Natural killer cell treated with Interleukin-12 subunit alpha and Interleukin-12 subunit beta and Interleukin-15 and Interleukin-18, amount 100 ng/mL, for 72 hours (primary cell): ENCODE results near the gene YARS2. TPM values are rescaled to one million over a fixed set of nuclear protein-coding genes. Genes with fewer than 3 reads are reported as not detected.

Experiments used
- ATAC-seq, 2 donors: fragments of 150-1000 bp; cut with Tn5 transposase in 1 of 2; sonication (Bioruptor Pico), chemical (Tn5 transposase) in 1 of 2; 2 replicates each; pipeline ENCODE4 v1.10.0; 2021
- DNase-seq: peaks from one replicate; pipeline ENCODE4 v3.0.0; 2022; ENCODE audit warnings: low spot score
- H3K27ac Mint-ChIP-seq, 2 donors: 1 replicate in 1 of 2; 2 replicates in 1 of 2; pipeline ENCODE4 v1.8.0; 2022; ENCODE audit warnings: mixed read lengths in 2 of 2, mild to moderate bottlenecking in 1 of 2, moderate library complexity in 1 of 2
- H3K27me3 Mint-ChIP-seq, 2 donors: 1 replicate in 1 of 2; 2 replicates in 1 of 2; pipeline ENCODE4 v1.8.0; 2022; ENCODE audit warnings: mixed read lengths in 2 of 2
- H3K36me3 Mint-ChIP-seq: one replicate; pipeline ENCODE4 v1.8.0; 2022; ENCODE audit warnings: mixed read lengths
- H3K4me1 Mint-ChIP-seq, 2 donors: 1 replicate in 1 of 2; 2 replicates in 1 of 2; pipeline ENCODE4 v1.8.0; 2022; ENCODE audit warnings: low read depth in 2 of 2, mixed read lengths in 2 of 2, mild to moderate bottlenecking in 1 of 2
- H3K4me3 Mint-ChIP-seq: one replicate; pipeline ENCODE4 v1.8.0; 2022; ENCODE audit warnings: mixed read lengths
- H3K9me3 Mint-ChIP-seq: 2 replicates; pipeline ENCODE4 v1.8.0; 2022; ENCODE audit warnings: mixed read lengths
- total RNA-seq, 2 donors: library from RNA; stranded (reverse); gene quantifications; one replicate each; pipeline ENCODE4 v1.2.3, GENCODE V29; 2022

Gene YARS2
- total RNA-seq, 2 donors from 2014 or later = 21.9 to 23.6 TPM

- Mint-ChIP-seq H3K36me3 (no peaks in the 10 kb centered on the region), H3K27me3 (peaks cover 19 to 35% of the 10 kb centered on the region in 2 donors), H3K27ac (no peak overlapping the region), H3K4me3 (no peak overlapping the region), H3K4me1 (no peaks in the 10 kb centered on the region), H3K9me3 (no peaks in the 10 kb centered on the region)
- DNase-seq = no peak
- ATAC-seq = no peak
These were observed 14.4 kb upstream of the YARS2 start for GRCh38 chr12:32770141-32770540.

GRCh38 chr12:32768518-32768917 lies 12.8 kb upstream of the YARS2 start:
- Mint-ChIP-seq H3K27ac (no peak overlapping the region), H3K4me3 (no peak overlapping the region), H3K36me3 (no peaks in the 10 kb centered on the region), H3K27me3 (peaks cover 16 to 32% of the 10 kb centered on the region in 2 donors), H3K4me1 (no peaks in the 10 kb centered on the region), H3K9me3 (no peaks in the 10 kb centered on the region)
- DNase-seq (no peak), ATAC-seq (no peak)

DNA sequence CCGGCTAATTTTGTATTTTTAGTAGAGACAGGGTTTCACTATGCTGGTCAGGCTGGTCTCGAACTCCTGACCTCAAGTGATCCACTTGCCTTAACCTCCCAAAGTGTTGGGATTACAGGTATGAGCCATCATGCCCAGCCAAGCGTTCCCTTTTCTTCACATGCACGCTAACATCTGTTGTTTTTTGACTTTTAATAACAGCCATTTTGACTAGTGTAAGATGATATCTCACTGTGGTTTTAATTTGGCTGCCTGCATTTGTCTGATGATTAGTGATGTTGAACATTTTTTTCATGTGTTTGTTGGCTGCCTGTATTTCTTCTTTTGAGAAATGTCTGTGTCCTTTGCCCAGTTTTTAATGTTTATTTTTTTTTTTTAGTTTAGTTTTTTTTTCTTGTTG lies 10.2 kb upstream of the YARS2 start:
- Mint-ChIP-seq H3K4me3 (no peak overlapping the region), H3K9me3 (no peaks in the 10 kb centered on the region), H3K27ac (no peak overlapping the region), H3K27me3 (peaks cover 20 to 30% of the 10 kb centered on the region in 2 donors), H3K4me1 (no peaks in the 10 kb centered on the region), H3K36me3 (no peaks in the 10 kb centered on the region)
- no peak for DNase-seq
- ATAC-seq = no peak

GRCh38 chr12:32761716-32762115 lies 6.0 kb upstream of the YARS2 start:
- H3K27ac Mint-ChIP-seq = no peak overlapping the region
- no peak overlapping the region for H3K4me3 Mint-ChIP-seq
- H3K9me3 Mint-ChIP-seq = no peaks in the 10 kb centered on the region
- H3K27me3 Mint-ChIP-seq = peaks cover 11 to 21% of the 10 kb centered on the region in 2 donors
- DNase-seq = no peak
- H3K36me3 Mint-ChIP-seq = no peaks in the 10 kb centered on the region
- H3K4me1 Mint-ChIP-seq = no peaks in the 10 kb centered on the region
- no peak for ATAC-seq

DNA sequence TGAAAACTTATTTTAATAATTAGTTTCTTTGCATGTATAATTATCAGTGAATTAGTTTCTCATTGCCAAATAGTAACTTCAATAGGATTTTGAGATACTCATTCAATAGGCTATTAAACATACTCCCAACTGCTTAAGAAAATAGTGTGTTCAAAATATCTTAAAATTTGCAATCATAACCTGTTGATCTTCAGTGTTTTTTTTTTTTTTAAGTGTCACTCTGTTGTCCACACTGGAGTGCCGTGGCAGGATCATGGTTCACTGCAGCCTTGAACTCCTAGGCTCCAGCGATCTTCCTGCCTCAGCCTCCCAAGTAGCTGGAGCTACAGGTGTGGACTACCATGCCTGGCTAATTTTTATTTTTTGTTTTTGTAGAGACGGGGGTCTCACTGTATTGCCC lies 1.5 kb upstream of the YARS2 start:
- Mint-ChIP-seq H3K27ac (peak overlapping the region in 1 of 2 donors; percentile 90), H3K4me1 (peaks cover 13 to 15% of the 10 kb centered on the region in 2 donors), H3K9me3 (no peaks in the 10 kb centered on the region), H3K4me3 (no peak overlapping the region), H3K27me3 (peaks cover 6 to 15% of the 10 kb centered on the region in 2 donors), H3K36me3 (peaks cover 6% of the 10 kb centered on the region)
- ATAC-seq (no peak), DNase-seq (no peak)

DNA sequence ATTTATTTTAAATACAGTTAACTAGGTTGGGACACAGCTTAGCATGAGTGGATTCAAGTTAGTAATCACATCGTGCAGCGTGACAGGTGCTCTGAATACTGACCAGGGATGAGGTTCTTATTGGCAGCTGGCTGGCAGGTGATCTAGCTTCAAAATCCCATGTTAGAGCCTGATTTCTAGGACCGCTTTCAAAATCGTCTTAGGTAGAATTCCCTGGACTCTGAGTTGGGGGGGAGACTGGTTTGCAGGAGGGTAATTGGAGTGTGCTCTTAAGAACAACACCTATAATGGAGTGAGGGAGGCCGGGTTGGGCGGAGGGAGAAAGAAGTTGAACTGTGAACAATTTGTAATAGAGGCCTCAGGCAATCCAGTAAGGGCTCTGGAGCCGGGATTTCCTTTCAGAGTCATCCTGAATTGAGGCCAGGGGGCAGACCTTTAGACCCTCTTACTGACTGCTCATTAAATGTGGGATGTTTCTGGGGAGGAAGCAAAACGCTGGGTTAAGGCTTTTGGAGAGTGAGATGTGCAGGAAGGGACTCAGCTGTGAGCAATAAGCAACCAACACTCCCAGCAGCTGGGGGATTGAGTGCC lies 874 bp upstream of the YARS2 start:
- no peak for DNase-seq
- Mint-ChIP-seq H3K4me1 (peaks cover 13 to 15% of the 10 kb centered on the region in 2 donors), H3K27me3 (peaks cover 2 to 15% of the 10 kb centered on the region in 2 donors), H3K36me3 (peaks cover 6% of the 10 kb centered on the region), H3K9me3 (no peaks in the 10 kb centered on the region), H3K27ac (peak overlapping the region; percentile 88 to 90), H3K4me3 (peak overlapping the region; percentile 98)
- no peak for ATAC-seq

DNA sequence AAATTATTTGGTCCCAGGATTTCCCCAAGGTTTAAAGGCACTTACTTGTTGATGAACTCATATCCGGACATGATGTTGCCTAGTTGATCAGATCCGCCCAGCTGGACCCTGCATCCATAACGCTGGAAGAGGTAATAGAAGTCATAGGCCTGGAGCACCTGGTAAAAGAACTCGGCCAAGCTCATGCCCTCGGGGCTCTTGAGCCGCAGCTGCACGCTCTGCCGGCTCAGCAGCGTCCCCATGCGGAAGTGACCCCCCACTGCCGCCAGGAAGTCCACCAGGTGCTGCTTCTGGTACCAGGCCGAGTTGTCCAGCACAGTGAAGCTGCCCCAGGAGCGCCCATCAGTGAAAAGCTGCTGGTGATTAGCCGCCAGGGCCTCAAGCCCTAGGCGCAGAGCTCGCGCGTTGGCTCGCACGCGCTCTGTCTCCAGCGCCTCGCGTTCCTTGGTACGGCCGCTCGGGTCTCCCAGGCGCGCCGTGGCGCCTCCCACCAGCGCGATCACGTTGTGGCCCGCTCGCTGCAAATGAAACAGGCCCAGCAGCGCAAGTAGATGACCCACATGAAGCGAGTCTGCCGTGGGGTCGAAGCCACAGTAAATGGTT lies 545 bp downstream of the YARS2 start:
- H3K36me3 Mint-ChIP-seq = peaks cover 6% of the 10 kb centered on the region
- ATAC-seq (peak; percentile 79 to 83), DNase-seq (peak; percentile 83)
- peak overlapping the region; percentile 98 for H3K4me3 Mint-ChIP-seq
- H3K9me3 Mint-ChIP-seq = no peaks in the 10 kb centered on the region
- H3K27me3 Mint-ChIP-seq = peaks cover 2 to 5% of the 10 kb centered on the region in 2 donors
- peaks cover 13 to 15% of the 10 kb centered on the region in 2 donors for H3K4me1 Mint-ChIP-seq
- H3K27ac Mint-ChIP-seq = peak overlapping the region; percentile 88 to 90

DNA sequence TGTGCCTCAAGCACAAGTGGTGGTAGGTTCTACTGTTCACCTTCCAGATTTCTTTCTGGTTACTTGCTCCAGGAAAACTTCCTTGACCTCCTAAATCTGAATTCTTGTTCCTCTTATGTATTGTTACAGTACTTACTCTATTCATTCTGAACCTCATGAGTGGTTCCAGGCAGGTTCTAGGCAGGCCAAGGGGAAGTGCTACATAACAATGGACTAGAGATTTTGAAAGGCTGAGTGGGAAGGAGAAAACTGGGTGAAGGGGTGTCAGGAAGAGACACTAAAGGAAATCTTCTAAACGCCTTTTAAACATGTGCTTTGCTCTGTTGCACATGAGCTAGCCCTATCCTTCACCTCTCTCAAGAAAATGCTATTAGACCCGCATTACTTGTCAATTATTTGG lies 1.6 kb downstream of the YARS2 start:
- Mint-ChIP-seq H3K27me3 (no peaks in the 10 kb centered on the region), H3K4me1 (peaks cover 13 to 15% of the 10 kb centered on the region in 2 donors), H3K9me3 (no peaks in the 10 kb centered on the region), H3K27ac (peak overlapping the region; percentile 88 to 90), H3K36me3 (peaks cover 6% of the 10 kb centered on the region), H3K4me3 (peak overlapping the region; percentile 98)
- no peak for ATAC-seq
- DNase-seq = no peak

DNA sequence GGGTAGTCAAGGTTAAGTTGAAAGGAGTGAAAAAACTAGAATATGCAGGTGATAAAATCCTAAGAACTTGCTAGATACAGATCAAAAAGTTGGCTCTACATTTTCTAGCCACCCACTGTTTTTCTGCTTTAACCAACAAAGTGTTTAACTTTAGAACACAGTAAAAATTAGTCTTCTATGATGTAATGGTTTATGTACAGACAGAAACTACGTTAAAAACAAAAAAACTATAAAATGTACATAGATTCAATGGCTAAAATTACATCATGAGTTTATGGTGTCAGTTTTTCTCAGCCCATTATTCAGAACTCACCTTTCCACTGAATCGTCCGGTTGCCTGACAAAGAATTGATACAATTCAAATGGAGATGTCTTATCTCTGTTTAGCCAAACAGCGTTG lies 2.1 kb downstream of the YARS2 start:
- peaks cover 13 to 15% of the 10 kb centered on the region in 2 donors for H3K4me1 Mint-ChIP-seq
- no peaks in the 10 kb centered on the region for H3K9me3 Mint-ChIP-seq
- peaks cover 6% of the 10 kb centered on the region for H3K36me3 Mint-ChIP-seq
- H3K4me3 Mint-ChIP-seq = peak overlapping the region; percentile 98
- no peaks in the 10 kb centered on the region for H3K27me3 Mint-ChIP-seq
- ATAC-seq (no peak), DNase-seq (no peak)
- H3K27ac Mint-ChIP-seq = peak overlapping the region; percentile 88 to 90

DNA sequence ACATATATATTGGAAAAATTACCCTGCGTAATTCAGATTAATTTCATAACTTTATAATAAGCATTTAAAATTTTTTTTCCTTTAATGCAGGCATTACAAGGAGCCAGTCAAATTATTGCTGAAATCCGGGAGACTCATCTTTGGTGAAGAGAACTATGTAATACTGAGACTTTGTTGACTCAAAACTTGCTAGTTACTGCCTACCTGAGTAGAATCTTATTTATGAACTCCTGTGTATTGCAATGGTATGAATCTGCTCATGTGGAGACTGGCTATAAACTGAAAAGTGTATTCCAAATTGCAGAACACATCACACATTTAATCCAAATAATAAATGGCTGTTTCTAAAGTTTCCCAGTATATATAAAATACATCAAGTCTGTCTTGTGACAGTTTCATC lies 12.4 kb downstream of the YARS2 start:
- H3K27me3 Mint-ChIP-seq = no peaks in the 10 kb centered on the region
- no peaks in the 10 kb centered on the region for H3K9me3 Mint-ChIP-seq
- H3K4me1 Mint-ChIP-seq = peaks cover 4 to 5% of the 10 kb centered on the region in 2 donors
- no peak overlapping the region for H3K4me3 Mint-ChIP-seq
- DNase-seq = no peak
- ATAC-seq = no peak
- H3K36me3 Mint-ChIP-seq = peaks cover 25% of the 10 kb centered on the region
- no peak overlapping the region for H3K27ac Mint-ChIP-seq

DNA sequence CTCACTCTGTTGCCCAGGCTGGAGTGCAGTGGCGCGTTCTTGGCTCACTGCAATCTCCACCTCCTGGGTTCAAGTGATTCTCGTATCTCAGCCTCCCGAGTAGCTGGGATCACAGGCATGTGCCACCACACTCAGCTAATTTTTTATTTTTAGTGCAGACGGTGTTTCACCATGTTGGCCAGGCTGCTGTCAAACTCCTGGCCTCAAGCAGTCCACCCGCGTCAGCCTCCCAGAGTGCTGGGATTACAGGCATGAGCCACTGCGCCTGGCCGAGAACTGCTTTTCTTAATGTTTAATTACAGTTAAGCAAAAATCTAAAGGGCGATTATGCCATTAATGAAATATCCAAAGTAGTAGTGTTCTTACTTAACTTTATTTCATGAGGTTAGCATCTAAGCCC lies 13.6 kb downstream of the YARS2 start:
- Mint-ChIP-seq H3K9me3 (no peaks in the 10 kb centered on the region), H3K36me3 (peaks cover 20% of the 10 kb centered on the region), H3K27me3 (no peaks in the 10 kb centered on the region), H3K27ac (no peak overlapping the region), H3K4me1 (peaks cover 4 to 5% of the 10 kb centered on the region in 2 donors), H3K4me3 (no peak overlapping the region)
- no peak for ATAC-seq
- no peak for DNase-seq

- Mint-ChIP-seq H3K9me3 (no peaks in the 10 kb centered on the region), H3K4me3 (no peak overlapping the region), H3K27ac (no peak overlapping the region), H3K4me1 (peaks cover 4 to 5% of the 10 kb centered on the region in 2 donors), H3K36me3 (peaks cover 24% of the 10 kb centered on the region), H3K27me3 (no peaks in the 10 kb centered on the region)
- ATAC-seq = no peak
- no peak for DNase-seq
These were observed 16.4 kb downstream of the YARS2 start for GRCh38 chr12:32739279-32739678.

- DNase-seq (no peak), ATAC-seq (no peak)
- Mint-ChIP-seq H3K27me3 (no peaks in the 10 kb centered on the region), H3K4me1 (peaks cover 0 to 5% of the 10 kb centered on the region in 2 donors), H3K27ac (no peak overlapping the region), H3K36me3 (peaks cover 17% of the 10 kb centered on the region), H3K4me3 (no peak overlapping the region), H3K9me3 (no peaks in the 10 kb centered on the region)
These were observed 18.0 kb downstream of the YARS2 start for GRCh38 chr12:32737715-32738114.

DNA sequence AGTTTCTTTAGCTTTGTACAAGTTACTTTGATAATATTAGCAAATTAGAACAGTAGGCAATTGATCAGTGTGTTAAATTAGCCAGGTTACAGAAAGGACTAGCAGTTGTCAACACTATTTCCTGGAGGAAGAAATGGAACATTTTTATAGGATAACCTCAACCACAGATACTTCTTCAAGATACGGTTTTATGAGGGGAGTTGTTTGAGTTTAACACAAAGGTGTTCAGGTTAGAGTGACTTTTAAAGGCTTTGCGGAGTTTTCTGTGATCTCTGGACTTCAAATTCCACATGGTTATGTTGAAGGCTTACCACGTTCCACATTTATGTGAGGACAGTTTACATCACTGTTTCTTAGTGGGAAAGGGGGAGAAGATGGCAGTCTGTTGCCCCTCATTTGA lies 19.3 kb downstream of the YARS2 start:
- Mint-ChIP-seq H3K36me3 (peaks cover 19% of the 10 kb centered on the region), H3K4me1 (peaks cover 0 to 5% of the 10 kb centered on the region in 2 donors), H3K27ac (no peak overlapping the region), H3K27me3 (no peaks in the 10 kb centered on the region), H3K4me3 (no peak overlapping the region), H3K9me3 (no peaks in the 10 kb centered on the region)
- ATAC-seq = no peak
- no peak for DNase-seq
